ENCODE data around the gene CNN3.

DNA sequence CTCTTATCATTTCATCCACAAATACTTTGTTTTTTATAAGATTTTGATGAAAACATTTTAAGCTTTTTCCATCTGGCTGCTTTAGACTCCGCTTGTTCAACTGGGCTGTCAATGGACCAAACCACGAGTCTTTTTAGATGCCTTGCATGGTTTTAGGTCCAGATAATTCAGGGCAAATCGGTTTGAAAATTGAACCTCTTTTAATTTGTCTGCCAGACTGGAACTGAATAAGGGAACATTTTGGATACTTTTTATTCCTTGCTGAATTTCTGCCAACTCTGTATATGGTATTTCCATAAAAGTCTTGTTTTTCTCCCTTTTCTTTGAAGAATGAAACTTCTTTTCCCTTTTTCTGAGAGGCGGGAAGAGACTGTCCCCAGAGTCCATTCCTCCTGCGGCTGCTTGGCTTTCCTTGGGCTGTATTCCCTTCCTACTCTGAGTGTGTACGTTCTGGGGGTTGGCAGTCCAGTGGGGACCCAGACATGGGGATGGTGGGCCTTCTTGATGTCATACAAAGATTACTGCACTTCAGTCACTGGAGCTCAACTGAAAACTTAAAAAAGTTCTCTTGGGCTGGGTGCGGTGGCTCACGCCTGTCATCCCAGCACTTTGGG lies 46.5 kb upstream of the CNN3 start:
- no peak for TF ChIP-seq POLR2A (IDR thresholded peaks at IDR 0.05; ENCODE audit: low read length)
- no peak for TF ChIP-seq GATA1 (IDR thresholded peaks at IDR 0.05; ENCODE audit: low read depth, low read length)

All from erythroblast (primary cell).